ENCODE measurements around the gene SLC16A3. TPM values are rescaled to one million over a fixed set of nuclear protein-coding genes. Genes with fewer than 3 reads are reported as not detected.

The SLC16A3 gene
- total and polyA plus RNA-seq, 9 of the 15 experiments (the other 6 are each of a cell fraction or from before 2014, with no cell fraction given) = 0.11 to 5.4 (median 1.2) TPM; not detected in 2

DNA sequence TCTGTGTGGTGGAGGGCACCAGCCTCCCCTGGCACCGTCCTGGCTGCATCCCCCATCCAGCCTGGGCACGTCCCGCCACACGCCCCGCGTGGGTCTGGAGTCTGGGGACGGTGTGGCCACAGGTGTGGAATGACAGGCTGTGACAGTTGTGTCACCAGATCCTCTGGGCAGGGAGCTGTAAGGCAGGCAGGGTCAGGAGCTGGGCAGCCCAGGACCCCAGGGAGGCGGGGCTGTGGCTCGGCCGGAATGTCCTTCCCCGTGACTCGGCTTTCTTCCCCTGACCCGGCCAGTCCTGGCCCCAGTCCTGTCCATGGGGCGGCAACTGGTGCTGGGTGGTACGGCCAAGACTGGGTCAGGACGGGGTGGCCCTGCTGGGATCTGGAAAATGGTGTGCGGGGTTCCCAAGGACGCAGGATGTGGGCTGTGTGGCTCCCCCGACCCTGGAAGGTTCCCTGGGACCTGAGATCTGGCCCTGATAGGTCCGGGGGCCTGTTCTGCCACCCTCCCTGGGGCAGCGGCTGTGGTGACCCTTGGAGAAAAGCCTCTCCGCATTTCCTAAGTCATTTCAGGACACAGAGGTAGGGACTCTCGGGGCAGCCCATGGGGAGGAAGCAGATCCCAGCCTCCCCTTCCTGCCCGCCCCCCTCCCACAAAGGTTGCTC, 3.3 kb upstream of the SLC16A3 start (continued):
- TF ChIP-seq, protein P1, sequence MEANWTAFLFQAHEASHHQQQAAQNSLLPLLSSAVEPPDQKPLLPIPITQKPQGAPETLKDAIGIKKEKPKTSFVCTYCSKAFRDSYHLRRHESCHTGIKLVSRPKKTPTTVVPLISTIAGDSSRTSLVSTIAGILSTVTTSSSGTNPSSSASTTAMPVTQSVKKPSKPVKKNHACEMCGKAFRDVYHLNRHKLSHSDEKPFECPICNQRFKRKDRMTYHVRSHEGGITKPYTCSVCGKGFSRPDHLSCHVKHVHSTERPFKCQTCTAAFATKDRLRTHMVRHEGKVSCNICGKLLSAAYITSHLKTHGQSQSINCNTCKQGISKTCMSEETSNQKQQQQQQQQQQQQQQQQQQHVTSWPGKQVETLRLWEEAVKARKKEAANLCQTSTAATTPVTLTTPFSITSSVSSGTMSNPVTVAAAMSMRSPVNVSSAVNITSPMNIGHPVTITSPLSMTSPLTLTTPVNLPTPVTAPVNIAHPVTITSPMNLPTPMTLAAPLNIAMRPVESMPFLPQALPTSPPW (CRISPR knock-in tag; IDR thresholded peaks at IDR 0.05) = peak; percentile 21; the same call in 1 of the 2 replicates
- peak; percentile 1; the same call in 1 of the 2 replicates for TF ChIP-seq ZNF263 (CRISPR knock-in tag; IDR thresholded peaks at IDR 0.05; ENCODE audit: borderline replicate concordance)
- TF ChIP-seq, protein P2, sequence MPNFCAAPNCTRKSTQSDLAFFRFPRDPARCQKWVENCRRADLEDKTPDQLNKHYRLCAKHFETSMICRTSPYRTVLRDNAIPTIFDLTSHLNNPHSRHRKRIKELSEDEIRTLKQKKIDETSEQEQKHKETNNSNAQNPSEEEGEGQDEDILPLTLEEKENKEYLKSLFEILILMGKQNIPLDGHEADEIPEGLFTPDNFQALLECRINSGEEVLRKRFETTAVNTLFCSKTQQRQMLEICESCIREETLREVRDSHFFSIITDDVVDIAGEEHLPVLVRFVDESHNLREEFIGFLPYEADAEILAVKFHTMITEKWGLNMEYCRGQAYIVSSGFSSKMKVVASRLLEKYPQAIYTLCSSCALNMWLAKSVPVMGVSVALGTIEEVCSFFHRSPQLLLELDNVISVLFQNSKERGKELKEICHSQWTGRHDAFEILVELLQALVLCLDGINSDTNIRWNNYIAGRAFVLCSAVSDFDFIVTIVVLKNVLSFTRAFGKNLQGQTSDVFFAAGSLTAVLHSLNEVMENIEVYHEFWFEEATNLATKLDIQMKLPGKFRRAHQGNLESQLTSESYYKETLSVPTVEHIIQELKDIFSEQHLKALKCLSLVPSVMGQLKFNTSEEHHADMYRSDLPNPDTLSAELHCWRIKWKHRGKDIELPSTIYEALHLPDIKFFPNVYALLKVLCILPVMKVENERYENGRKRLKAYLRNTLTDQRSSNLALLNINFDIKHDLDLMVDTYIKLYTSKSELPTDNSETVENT (CRISPR knock-in tag; IDR thresholded peaks at IDR 0.05) = 0 out of 2 replicates have a peak, but pooled peaks have one; percentile 7

DNA sequence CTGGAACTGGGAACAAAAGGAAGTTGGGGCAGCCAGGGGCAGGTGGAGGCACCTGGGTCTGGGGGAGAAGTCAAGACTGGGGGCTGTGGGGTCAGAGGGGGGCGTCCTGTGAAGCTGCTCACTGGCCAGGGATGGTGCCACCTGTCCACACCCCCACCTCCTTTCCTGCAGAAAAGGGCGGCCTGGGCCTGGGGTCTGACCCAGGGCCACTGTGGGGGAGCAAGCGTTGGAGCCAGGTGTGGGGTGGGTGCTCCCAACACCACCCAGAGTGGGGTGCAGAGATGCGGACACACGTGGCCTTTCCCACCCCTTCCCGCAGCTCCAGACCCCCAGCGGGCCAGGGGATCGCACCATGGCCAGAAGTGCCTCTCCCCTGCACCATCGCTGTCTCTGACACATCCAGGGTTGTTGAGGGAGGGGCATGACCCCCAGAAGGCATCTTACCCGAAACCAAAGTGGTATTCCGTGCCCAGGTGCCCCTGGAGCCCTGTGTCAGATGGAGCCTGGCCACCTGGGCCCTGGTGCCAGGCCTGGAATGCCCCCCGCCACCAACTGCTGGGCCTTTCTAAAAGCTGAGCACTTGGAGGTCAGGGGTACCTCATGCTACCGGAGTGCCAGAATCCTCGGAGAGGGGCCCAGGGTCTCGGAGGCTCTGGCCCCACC, 2.6 kb upstream of the SLC16A3 start:
- no peak for FAIRE-seq
- TF ChIP-seq SLC30A9 (CRISPR knock-in tag; IDR thresholded peaks at IDR 0.05) (no peak), ZNF263 (CRISPR knock-in tag; IDR thresholded peaks at IDR 0.05; ENCODE audit: borderline replicate concordance) (0 out of 2 replicates have a peak, but pooled peaks have one; percentile 5), ZNF134 (CRISPR knock-in tag; conservative IDR thresholded peaks at IDR 0.05) (no peak)

More for the DNA sequence above, 2.6 kb upstream of the SLC16A3 start:
- CTCF ChIA-PET (ENCODE audit: low intra/inter-chr PET ratio) = no interaction called here
- intact Hi-C loops (cut with micrococcal nuclease) (no loop called here), in situ Hi-C loops (cut with MboI) (no loop called here)
- BruUV-seq (replicated peaks) = no TSS peak
- H3K79me2 ChIP-seq (ENCODE audit: control insufficient read depth, insufficient read depth, low read length) = no peaks in the 10 kb centered on the region
- H3K4me3 ChIP-seq = no peak overlapping the region
- H3K9me1 ChIP-seq (ENCODE audit: control insufficient read depth, insufficient read depth, low read length) = no peaks in the 10 kb centered on the region
- no peak for DNase-seq (ENCODE audit: extremely low read depth in 1 of 4, low spot score in 3 of 4)
- no peaks in the 10 kb centered on the region for H3K9me3 ChIP-seq (replicated peaks; ENCODE audit: control insufficient read depth, insufficient read depth, low read depth, low read length)
- H3K9ac ChIP-seq (ENCODE audit: insufficient read depth in 1 of 2, low read depth in 2 of 2, low read length in 2 of 2) = peak overlapping the region; percentile 15 to 47; a peak in 3 of 4 replicates
- peaks cover 17 to 66% of the 10 kb centered on the region in 2 experiments for H3K4me1 ChIP-seq (replicated peaks in 1 of 2; ENCODE audit: control insufficient read depth in 2 of 2, insufficient read depth in 2 of 2, low read length in 2 of 2)
- H2AFZ ChIP-seq (ENCODE audit: low read depth, low read length) = no peak overlapping the region
- ATAC-seq = no peak
- H4K20me1 ChIP-seq (replicated peaks; ENCODE audit: control insufficient read depth, insufficient read depth, low read length) = no peaks in the 10 kb centered on the region
- H3K4me2 ChIP-seq (ENCODE audit: insufficient read depth, low read length) = no peak overlapping the region
- H3K27ac ChIP-seq (ENCODE audit: extremely low read depth, low read depth, low read length) = no peak overlapping the region
- POLR2A ChIA-PET = interaction anchor here (0.7 to 2.3 kb wide), 2 partner anchors 16 to 25 kb away, joined by 5 to 6 read pairs; no protein-coding TSS in a partner anchor
- 65% methylated on average over 15 of the region's 15 CpGs for WGBS (ENCODE audit: insufficient coverage, low coverage, missing lambda C conversion rate)
- no peaks in the 10 kb centered on the region for H3K27me3 ChIP-seq (ENCODE audit: control insufficient read depth in 2 of 2, insufficient read depth in 2 of 2, low read length in 2 of 2)
- no peaks in the 10 kb centered on the region for H3K36me3 ChIP-seq (ENCODE audit: control insufficient read depth, insufficient read depth, low read length)
